ENCODE results near the gene CBFA2T3. TPM values are rescaled to one million over a fixed set of nuclear protein-coding genes. Genes with fewer than 3 reads are reported as not detected.

Gene CBFA2T3
- polyA plus RNA-seq, 3 donors, result 5.3 to 32.2 (median 6.2) TPM

GRCh38 chr16:88837806-88838205, 139.2 kb downstream of the CBFA2T3 start:
- Mint-ChIP-seq H3K27me3 (ENCODE audit: low read depth in 3 of 3) (peaks cover 0 to 2% (median 2%) of the 10 kb centered on the region in 3 donors), H3K4me1 (peaks cover 20% of the 10 kb centered on the region), H3K4me3 (no peak overlapping the region), H3K36me3 (peaks cover 35 to 60% of the 10 kb centered on the region in 2 donors), H3K9me3 (no peaks in the 10 kb centered on the region), H3K27ac (no peak overlapping the region)
- DNase-seq, result no peak
- no peaks in the 10 kb centered on the region for H3K79me2 ChIP-seq (ENCODE audit: insufficient read depth, low read length)
- WGBS (ENCODE audit: insufficient coverage), result 93% methylated on average over 19 of the region's 20 CpGs
- H3K9me3 ChIP-seq (replicated peaks in 1 of 2; ENCODE audit: control insufficient read depth in 1 of 2, insufficient read depth in 1 of 2, low read length in 2 of 2), result no peaks in the 10 kb centered on the region
- peaks cover 40% of the 10 kb centered on the region for H4K20me1 ChIP-seq (ENCODE audit: insufficient read depth, low read length)
- no peak overlapping the region for H3K27ac ChIP-seq (ENCODE audit: low read depth in 1 of 2, low read length in 2 of 2)
- H3K27me3 ChIP-seq (ENCODE audit: control insufficient read depth in 2 of 2, insufficient read depth in 2 of 2, low read length in 2 of 2), result no peaks in the 10 kb centered on the region
- no peak for TF ChIP-seq CTCF (IDR thresholded peaks at IDR 0.05)
- H3K4me2 ChIP-seq (replicated peaks; ENCODE audit: extremely low read depth, low read length, poor library complexity, severe bottlenecking), result no peak overlapping the region
- H2AFZ ChIP-seq (ENCODE audit: insufficient read depth, low read depth, low read length, poor library complexity, severe bottlenecking), result no peak overlapping the region
- H3K9ac ChIP-seq (ENCODE audit: insufficient read depth, low read length, poor library complexity, severe bottlenecking), result no peak overlapping the region
- H3K4me1 ChIP-seq (ENCODE audit: control insufficient read depth in 1 of 2, insufficient read depth in 2 of 2, low read length in 2 of 2), result peaks cover 24 to 27% of the 10 kb centered on the region in 2 donors
- intact Hi-C loops (cut with micrococcal nuclease), result no loop called here
- H3K36me3 ChIP-seq (replicated peaks in 1 of 2; ENCODE audit: control insufficient read depth in 1 of 2, insufficient read depth in 2 of 2, low read length in 2 of 2), result peaks cover 53 to 61% of the 10 kb centered on the region in 2 donors
- no peak overlapping the region for H3K4me3 ChIP-seq (replicated peaks in 1 of 3; ENCODE audit: low read depth in 2 of 3, low read length in 3 of 3)

- H3K27ac Mint-ChIP-seq, result no peak overlapping the region
- DNase-seq, result no peak
- H3K27ac ChIP-seq (ENCODE audit: low read depth in 1 of 2, low read length in 2 of 2), result no peak overlapping the region
- peaks cover 0 to 2% (median 0%) of the 10 kb centered on the region in 3 donors for H3K27me3 Mint-ChIP-seq (ENCODE audit: low read depth in 3 of 3)
- no peak overlapping the region for H3K4me3 Mint-ChIP-seq
- H3K36me3 Mint-ChIP-seq, result peaks cover 35 to 51% of the 10 kb centered on the region in 2 donors
- H3K9me3 ChIP-seq (replicated peaks in 1 of 2; ENCODE audit: control insufficient read depth in 1 of 2, insufficient read depth in 1 of 2, low read length in 2 of 2), result no peaks in the 10 kb centered on the region
- intact Hi-C loops (cut with micrococcal nuclease), result no loop called here
- H3K9me3 Mint-ChIP-seq, result no peaks in the 10 kb centered on the region
- peaks cover 30% of the 10 kb centered on the region for H4K20me1 ChIP-seq (ENCODE audit: insufficient read depth, low read length)
- peaks cover 24 to 25% of the 10 kb centered on the region in 2 donors for H3K4me1 ChIP-seq (ENCODE audit: control insufficient read depth in 1 of 2, insufficient read depth in 2 of 2, low read length in 2 of 2)
- H3K27me3 ChIP-seq (ENCODE audit: control insufficient read depth in 2 of 2, insufficient read depth in 2 of 2, low read length in 2 of 2), result no peaks in the 10 kb centered on the region
- H3K36me3 ChIP-seq (replicated peaks in 1 of 2; ENCODE audit: control insufficient read depth in 1 of 2, insufficient read depth in 2 of 2, low read length in 2 of 2), result peaks cover 44 to 52% of the 10 kb centered on the region in 2 donors
- no peak overlapping the region for H3K9ac ChIP-seq (ENCODE audit: insufficient read depth, low read length, poor library complexity, severe bottlenecking)
- no peaks in the 10 kb centered on the region for H3K79me2 ChIP-seq (ENCODE audit: insufficient read depth, low read length)
- peaks cover 15% of the 10 kb centered on the region for H3K4me1 Mint-ChIP-seq
- WGBS (ENCODE audit: insufficient coverage), result 95% methylated on average over 17 of the region's 17 CpGs
- H3K4me3 ChIP-seq (replicated peaks in 1 of 3; ENCODE audit: low read depth in 2 of 3, low read length in 3 of 3), result no peak overlapping the region
- H3K4me2 ChIP-seq (replicated peaks; ENCODE audit: extremely low read depth, low read length, poor library complexity, severe bottlenecking), result no peak overlapping the region
- H2AFZ ChIP-seq (ENCODE audit: insufficient read depth, low read depth, low read length, poor library complexity, severe bottlenecking), result no peak overlapping the region
- TF ChIP-seq CTCF (IDR thresholded peaks at IDR 0.05), result no peak
These were observed 140.2 kb downstream of the CBFA2T3 start for GRCh38 chr16:88836791-88837190.

All from CD14-positive monocyte (primary cell).